B cell (primary cell): Measurements from ENCODE around the gene B4GALT5. TPM values are rescaled to one million over a fixed set of nuclear protein-coding genes. Genes with fewer than 3 reads are reported as not detected.

Experiments
- ATAC-seq: fragments of 200-7000 bp; cut with Tn5 transposase; one replicate; pipeline ENCODE4 v1.10.0; 2021; ENCODE audit warnings: low read depth, mild to moderate bottlenecking, moderate number of reproducible peaks, moderate library complexity
- CTCF ChIA-PET: fragments of 350-600 bp; sonication (Branson Sonifier 250); formaldehyde crosslinking; loops from one replicate; lab custom pipeline; 2021; ENCODE audit warnings: antibody characterized with exemption, inconsistent platforms; lab: Charles Lee
- POLR2A ChIA-PET: fragments of 350-600 bp; sonication (Branson Sonifier 250); formaldehyde crosslinking; loops from one replicate; lab custom pipeline; 2021; ENCODE audit warnings: antibody characterized with exemption; lab: Charles Lee
- DNase-seq: peaks from one replicate; pipeline ENCODE4 v3.0.0; 2013
- H2AFZ ChIP-seq: 2 replicates; pipeline ENCODE4 v1.6.1; 2012; ENCODE audit warnings: mild to moderate bottlenecking, low read depth, low read length; ENCODE audit not compliant: insufficient read depth, poor library complexity, severe bottlenecking
- H3K27ac ChIP-seq, 2 donors: 1 replicate in 1 of 2; 2 replicates in 1 of 2; pipeline ENCODE4 v1.5.1; 2012 to 2013; ENCODE audit warnings: low read length in 2 of 2, mild to moderate bottlenecking in 2 of 2, moderate library complexity in 1 of 2
- H3K27me3 ChIP-seq, 4 experiments: fragments of 200-600 bp in 1 of 4; sonication (generic) in 1 of 4; replicated peaks in 1 of 4; 1 replicate in 2 of 4; 2 replicates in 2 of 4; pipeline versions ENCODE4 v1.6.1 to v1.7.0; 2013 to 2016; ENCODE audit warnings: low read length in 3 of 4, mild to moderate bottlenecking in 2 of 4, mixed read lengths in 1 of 4, moderate library complexity in 1 of 4; ENCODE audit not compliant: insufficient read depth in 4 of 4, control insufficient read depth in 3 of 4; ENCODE audit errors: control extremely low read depth in 1 of 4
- H3K36me3 ChIP-seq, 2 experiments: replicated peaks in 1 of 2; 1 replicate in 1 of 2; 2 replicates in 1 of 2; pipeline versions ENCODE4 v1.6.1 to v1.7.1; 2013; ENCODE audit warnings: low read length in 1 of 2; ENCODE audit not compliant: insufficient read depth in 2 of 2, control insufficient read depth in 1 of 2; ENCODE audit errors: control extremely low read depth in 1 of 2, extremely low read depth in 1 of 2
- H3K4me1 ChIP-seq, 2 donors: fragments of 200-600 bp in 1 of 2; sonication (generic) in 1 of 2; 1 replicate in 1 of 2; 2 replicates in 1 of 2; pipeline versions ENCODE4 v1.5.1 to v1.6.1; 2013 to 2017; ENCODE audit warnings: low read length in 2 of 2; ENCODE audit not compliant: control insufficient read depth in 2 of 2, insufficient read depth in 2 of 2
- H3K4me2 ChIP-seq: replicated peaks from 2 replicates; pipeline ENCODE3; 2012; ENCODE audit warnings: mild to moderate bottlenecking, low read depth, low read length; ENCODE audit not compliant: poor library complexity, severe bottlenecking
- H3K4me3 ChIP-seq, 5 experiments: fragments of 200-600 bp in 1 of 5; sonication (generic) in 1 of 5; 1 replicate in 3 of 5; 2 replicates in 2 of 5; pipeline versions ENCODE4 v1.5.1 to v1.7.0; 2011 to 2016; ENCODE audit warnings: low read length in 4 of 5, mild to moderate bottlenecking in 4 of 5, low read depth in 2 of 5, control low read depth in 1 of 5, moderate library complexity in 1 of 5; ENCODE audit not compliant: insufficient read depth in 1 of 5; ENCODE audit errors: control extremely low read depth in 1 of 5, extremely low read depth in 1 of 5
- H3K79me2 ChIP-seq: fragments of 200-600 bp; sonication (generic); one replicate; pipeline ENCODE4 v1.6.0; 2016; ENCODE audit warnings: low read length; ENCODE audit not compliant: control insufficient read depth, insufficient read depth
- H3K9ac ChIP-seq: fragments of 200-600 bp; sonication (generic); 2 replicates; pipeline ENCODE4 v1.6.1; 2017; ENCODE audit warnings: mild to moderate bottlenecking, low read length, moderate library complexity
- H3K9me3 ChIP-seq, 3 donors: one replicate each; pipeline versions ENCODE4 v1.6.1 to v1.7.1; 2013; ENCODE audit warnings: low read length in 2 of 3; ENCODE audit not compliant: control insufficient read depth in 2 of 3, insufficient read depth in 1 of 3; ENCODE audit errors: control extremely low read depth in 1 of 3
- H4K20me1 ChIP-seq: 2 replicates; pipeline ENCODE4 v1.6.0; 2012; ENCODE audit warnings: mild to moderate bottlenecking, low read length; ENCODE audit not compliant: insufficient read depth, control insufficient read depth, poor library complexity, severe bottlenecking
- H3K27ac Mint-ChIP-seq: one replicate; pipeline ENCODE4 v1.8.0; 2021; ENCODE audit warnings: mixed read lengths
- H3K27me3 Mint-ChIP-seq: one replicate; pipeline ENCODE4 v1.8.0; 2021; ENCODE audit warnings: mixed read lengths
- H3K4me1 Mint-ChIP-seq: one replicate; pipeline ENCODE4 v1.8.0; 2021; ENCODE audit warnings: mixed read lengths
- H3K4me3 Mint-ChIP-seq: one replicate; pipeline ENCODE4 v1.8.0; 2021; ENCODE audit warnings: mixed read lengths
- H3K9me3 Mint-ChIP-seq: one replicate; pipeline ENCODE4 v1.8.0; 2022; ENCODE audit warnings: mixed read lengths; ENCODE audit not compliant: insufficient read depth
- CTCF ChIP-seq: fragments of 200-600 bp; IDR thresholded peaks from one replicate; pipeline ENCODE4 v1.8.0; 2022; ENCODE audit warnings: antibody characterized with exemption, mild to moderate bottlenecking
- EZH2 ChIP-seq: IDR thresholded peaks from 2 replicates; pipeline ENCODE4 v1.6.1; 2012; ENCODE audit warnings: borderline replicate concordance, low read depth, mild to moderate bottlenecking, moderate library complexity, low read length; ENCODE audit not compliant: insufficient read depth, poor library complexity, severe bottlenecking
- WGBS: methylation state at CpG from one replicate; pipeline ENCODE4 v1.1.5; 2013; ENCODE audit warnings: missing lambda C conversion rate; ENCODE audit not compliant: insufficient coverage; 5-methylcytosine and 5-hydroxymethylcytosine counted together
- intact Hi-C: fragments of 100-400 bp; cut with micrococcal nuclease; formaldehyde crosslinking; loops from one replicate; pipeline ENCODE4 v1.10.0; 2022
- polyA plus RNA-seq: library from polyadenylated mRNA; depleted of rRNA; stranded (reverse); fragments of >200 nt; gene quantifications from 2 replicates; pipeline ENCODE4 v1.2.3, GENCODE V29; 2012
- total RNA-seq, 2 donors: library from RNA; stranded (reverse); fragments of 120-200 nt in 1 of 2; gene quantifications; 1 replicate in 1 of 2; 2 replicates in 1 of 2; pipeline versions ENCODE4 v1.2.3 to v1.2.4, GENCODE V29; 2013 to 2022

Gene B4GALT5
- total and polyA plus RNA-seq, 2 donors (not counting 1 experiment from before 2014, with no cell fraction given) = 3.4 to 7.3 TPM

GRCh38 chr20:49659056-49659455 is 54.6 kb downstream of the B4GALT5 start:
- 96% methylated on average over 3 of the region's 3 CpGs for WGBS
- H3K9me3 Mint-ChIP-seq = no peaks in the 10 kb centered on the region
- no peak for TF ChIP-seq CTCF
- TF ChIP-seq EZH2 = no peak
- no peaks in the 10 kb centered on the region for H3K27me3 Mint-ChIP-seq
- peaks cover 24% of the 10 kb centered on the region for H3K79me2 ChIP-seq
- H3K27ac Mint-ChIP-seq = no peak overlapping the region
- no peak overlapping the region for H3K4me3 Mint-ChIP-seq
- ATAC-seq (no peak), DNase-seq (no peak)
- H2AFZ ChIP-seq = no peak overlapping the region
- no peak overlapping the region for H3K27ac ChIP-seq
- H3K4me1 Mint-ChIP-seq = peaks cover 7% of the 10 kb centered on the region
- peaks cover 0 to 6% of the 10 kb centered on the region in 2 experiments for H3K36me3 ChIP-seq
- POLR2A ChIA-PET = interaction anchor here (0.6 kb wide), 1 partner anchor 334 kb away, joined by 5 read pairs; no protein-coding TSS in a partner anchor
- no peak overlapping the region for H3K4me2 ChIP-seq
- H4K20me1 ChIP-seq = peaks cover 22% of the 10 kb centered on the region
- peaks cover 0 to 4% (median 0%) of the 10 kb centered on the region in 3 donors for H3K9me3 ChIP-seq
- no peak overlapping the region for H3K4me3 ChIP-seq
- CTCF ChIA-PET = interaction anchor here (1.1 to 1.3 kb wide), 2 partner anchors 49 to 161 kb away, joined by 4 read pairs; no protein-coding TSS in a partner anchor
- intact Hi-C loops = no loop called here
- no peaks in the 10 kb centered on the region for H3K27me3 ChIP-seq
- H3K9ac ChIP-seq = no peak overlapping the region
- H3K4me1 ChIP-seq = peaks cover 0 to 7% of the 10 kb centered on the region in 2 donors

DNA sequence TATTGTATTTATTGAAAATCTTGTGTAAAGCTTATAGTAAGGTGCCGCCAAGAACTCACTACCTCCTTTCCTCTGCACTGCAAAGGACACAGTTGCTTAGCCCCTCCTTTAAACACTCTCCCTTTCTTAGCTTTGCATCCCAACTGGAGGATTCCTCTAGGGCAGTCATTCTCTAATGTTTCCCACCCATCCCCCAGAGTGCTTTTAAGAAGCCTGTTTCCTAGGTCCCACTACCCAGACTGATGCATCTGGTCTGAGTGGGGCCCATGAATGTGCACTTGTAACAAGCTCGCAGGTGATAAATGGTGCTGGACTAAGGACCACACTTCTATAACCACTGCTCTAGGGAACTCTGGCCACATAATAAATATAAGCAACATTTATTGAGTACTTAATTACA is 55.2 kb downstream of the B4GALT5 start:
- Mint-ChIP-seq H3K4me3 (no peak overlapping the region), H3K4me1 (peaks cover 7% of the 10 kb centered on the region), H3K9me3 (no peaks in the 10 kb centered on the region), H3K27ac (no peak overlapping the region), H3K27me3 (no peaks in the 10 kb centered on the region)
- H3K4me3 ChIP-seq = no peak overlapping the region
- H4K20me1 ChIP-seq = peaks cover 17% of the 10 kb centered on the region
- no peak overlapping the region for H2AFZ ChIP-seq
- H3K27me3 ChIP-seq = no peaks in the 10 kb centered on the region
- no peak overlapping the region for H3K27ac ChIP-seq
- H3K4me2 ChIP-seq = no peak overlapping the region
- peaks cover 20% of the 10 kb centered on the region for H3K79me2 ChIP-seq
- no peak for DNase-seq
- H3K9me3 ChIP-seq = peaks cover 0 to 4% (median 0%) of the 10 kb centered on the region in 3 donors
- no CpG with 5 or more reads among the region's 2 CpGs for WGBS
- no peak overlapping the region for H3K9ac ChIP-seq
- peaks cover 0 to 11% of the 10 kb centered on the region in 2 experiments for H3K36me3 ChIP-seq
- ChIA-PET CTCF (interaction anchor here (1.0 to 1.3 kb wide), 5 partner anchors 9 to 162 kb away, joined by 3 to 4 read pairs (median 3); no protein-coding TSS in a partner anchor), POLR2A (no interaction called here)
- ATAC-seq = no peak
- peaks cover 0 to 7% of the 10 kb centered on the region in 2 donors for H3K4me1 ChIP-seq
- no peak for TF ChIP-seq EZH2
- intact Hi-C loops = no loop called here
